Measurements from ENCODE around the gene TRIO. TPM values are rescaled to one million over a fixed set of nuclear protein-coding genes. Genes with fewer than 3 reads are reported as not detected.

TRIO gene
- total RNA-seq, 1 experiment from 2014 or later, result 88.8 TPM

- no peak for TF ChIP-seq FOXP1 (CRISPR knock-in tag; IDR thresholded peaks at IDR 0.05; ENCODE audit: borderline replicate concordance)
- no peak for TF ChIP-seq TCF7 (CRISPR knock-in tag; IDR thresholded peaks at IDR 0.05; ENCODE audit: low read depth)
- TF ChIP-seq TP53 (CRISPR knock-in tag; IDR thresholded peaks at IDR 0.05), result no peak
- no peak for TF ChIP-seq ZNF416 (CRISPR knock-in tag; IDR thresholded peaks at IDR 0.05)
- no peak for TF ChIP-seq ZNF138 (CRISPR knock-in tag; conservative IDR thresholded peaks at IDR 0.05)
- no peak for TF ChIP-seq FOXJ3 (CRISPR knock-in tag; IDR thresholded peaks at IDR 0.05; ENCODE audit: borderline replicate concordance)
- no peak for TF ChIP-seq EMX1 (CRISPR knock-in tag; IDR thresholded peaks at IDR 0.05)
- TF ChIP-seq ARID4B (CRISPR knock-in tag; IDR thresholded peaks at IDR 0.05; ENCODE audit: borderline replicate concordance), result no peak
- TF ChIP-seq AFF4 (CRISPR knock-in tag; IDR thresholded peaks at IDR 0.05; ENCODE audit: borderline replicate concordance), result no peak
- no peak for TF ChIP-seq PRRX2 (CRISPR knock-in tag; IDR thresholded peaks at IDR 0.05)
- no peak for TF ChIP-seq ELF4 (CRISPR knock-in tag; IDR thresholded peaks at IDR 0.05; ENCODE audit: low read depth)
- no peak for TF ChIP-seq ZNF396 (CRISPR knock-in tag; IDR thresholded peaks at IDR 0.05; ENCODE audit: borderline replicate concordance)
- no peak for TF ChIP-seq GABPB1 (CRISPR knock-in tag; IDR thresholded peaks at IDR 0.05)
- CTCF ChIA-PET, result no interaction called here
- no peak overlapping the region for H3K4me3 Mint-ChIP-seq
- peaks cover 40% of the 10 kb centered on the region for H3K36me3 Mint-ChIP-seq
- H3K9me3 Mint-ChIP-seq, result peaks cover 24% of the 10 kb centered on the region
- H3K27ac Mint-ChIP-seq, result peak overlapping the region; percentile 91; the same call in 1 of the 2 replicates
- no peak for DNase-seq (ENCODE audit: low spot score)
- peaks cover 4% of the 10 kb centered on the region; the same call in 1 of the 2 replicates for H3K27me3 Mint-ChIP-seq (ENCODE audit: low read depth)
- POLR2A ChIA-PET, result no interaction called here
- ATAC-seq, result peak; percentile 12; the same call in 1 of the 2 replicates
- H3K4me1 Mint-ChIP-seq, result peaks cover 34% of the 10 kb centered on the region
Observed at GRCh38 chr5:14452685-14453454, 309.7 kb downstream of the TRIO start.

GRCh38 chr5:14453481-14453880 is 310.3 kb downstream of the TRIO start:
- peaks cover 28% of the 10 kb centered on the region for H3K4me1 Mint-ChIP-seq
- peaks cover 24% of the 10 kb centered on the region for H3K9me3 Mint-ChIP-seq
- POLR2A ChIA-PET, result no interaction called here
- no peak for DNase-seq (ENCODE audit: low spot score)
- ATAC-seq, result no peak
- H3K27me3 Mint-ChIP-seq (ENCODE audit: low read depth), result peaks cover 4% of the 10 kb centered on the region; the same call in 1 of the 2 replicates
- peak overlapping the region; percentile 54; the same call in 1 of the 2 replicates for H3K27ac Mint-ChIP-seq
- CTCF ChIA-PET, result no interaction called here
- H3K36me3 Mint-ChIP-seq, result peaks cover 40% of the 10 kb centered on the region
- no peak overlapping the region for H3K4me3 Mint-ChIP-seq
- no peak for TF ChIP-seq TCF7 (CRISPR knock-in tag; IDR thresholded peaks at IDR 0.05; ENCODE audit: low read depth)
- TF ChIP-seq ATF1 (CRISPR knock-in tag; IDR thresholded peaks at IDR 0.05), result no peak
- TF ChIP-seq ATF2 (CRISPR knock-in tag; IDR thresholded peaks at IDR 0.05; ENCODE audit: borderline replicate concordance, low read depth), result no peak
- TF ChIP-seq ZNF416 (CRISPR knock-in tag; IDR thresholded peaks at IDR 0.05), result no peak
- no peak for TF ChIP-seq CTCF (IDR thresholded peaks at IDR 0.05)
- no peak for TF ChIP-seq HMGA2 (CRISPR knock-in tag; IDR thresholded peaks at IDR 0.05)
- TF ChIP-seq FOXK1 (CRISPR knock-in tag; IDR thresholded peaks at IDR 0.05), result no peak
- no peak for TF ChIP-seq USF1 (CRISPR knock-in tag; IDR thresholded peaks at IDR 0.05)
